Stimulated activated CD8-positive, alpha-beta memory T cell treated with anti-CD3 and anti-CD28 coated beads, Interleukin-4, amount 100 ng/mL, for 24 hours (primary cell): Measurements from ENCODE around the gene RHBDF2.
"Not testable (repeated sequence)": the region's sequence is repeated elsewhere in the genome, so short reads cannot be mapped to it uniquely, and the experiment has no call there.

Source experiments
- DNase-seq: peaks from one replicate; pipeline ENCODE4 v3.0.0-alpha.2; 2020; ENCODE audit warnings: low read depth

Gene RHBDF2

GRCh38 chr17:76524598-76525512, 23.6 kb upstream of the RHBDF2 start:
- no peak for DNase-seq

DNA sequence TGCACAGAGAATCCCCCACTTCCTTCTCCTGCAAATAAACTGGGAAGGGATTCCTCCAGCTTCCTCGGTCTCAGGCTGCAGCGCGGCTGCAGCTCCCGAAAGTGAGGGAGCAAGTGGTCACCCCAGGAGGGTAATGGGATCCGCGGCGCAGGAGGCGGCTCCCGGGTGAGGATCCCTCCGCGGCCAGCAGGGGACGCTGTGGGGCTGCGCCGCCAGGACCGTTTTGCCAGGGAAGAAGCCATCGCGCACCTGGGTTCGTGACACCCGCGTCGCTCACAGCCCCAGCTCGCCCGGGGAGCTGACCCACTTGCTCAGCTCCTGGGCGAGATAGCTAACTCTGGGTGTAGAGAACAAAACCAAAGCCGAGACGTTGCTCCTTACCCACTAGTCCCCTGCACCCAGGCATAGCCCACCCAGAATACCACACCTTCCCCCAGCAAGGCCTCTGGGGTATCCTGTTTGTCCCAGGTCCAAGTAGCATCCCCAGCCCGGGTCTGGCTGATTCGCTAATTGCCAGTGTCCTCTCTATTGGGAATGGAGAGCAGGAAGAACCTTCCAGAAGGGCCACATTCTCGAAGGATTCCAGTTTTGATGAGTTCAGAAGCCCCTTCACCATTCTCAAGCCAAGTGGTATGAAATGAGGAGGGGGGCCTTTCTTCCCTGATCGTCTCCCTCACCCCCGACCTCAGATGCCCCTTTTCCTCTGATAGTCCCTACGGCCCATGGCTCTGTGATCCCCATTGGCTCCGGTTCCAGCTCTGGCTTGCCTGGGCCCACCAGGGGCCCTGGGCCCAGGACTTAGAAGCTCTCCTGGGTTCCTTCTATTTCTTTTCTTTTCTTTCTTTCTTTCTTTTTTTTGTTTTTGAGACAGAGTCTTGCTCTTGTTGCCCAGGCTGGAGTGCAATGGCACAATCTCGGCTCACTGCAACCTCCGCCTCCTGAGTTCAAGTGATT, 22.1 kb upstream of the RHBDF2 start:
- DNase-seq: peak; percentile 66

- not testable (repeated sequence) for DNase-seq
These were observed 20.5 kb upstream of the RHBDF2 start for GRCh38 chr17:76521683-76522082.

DNA sequence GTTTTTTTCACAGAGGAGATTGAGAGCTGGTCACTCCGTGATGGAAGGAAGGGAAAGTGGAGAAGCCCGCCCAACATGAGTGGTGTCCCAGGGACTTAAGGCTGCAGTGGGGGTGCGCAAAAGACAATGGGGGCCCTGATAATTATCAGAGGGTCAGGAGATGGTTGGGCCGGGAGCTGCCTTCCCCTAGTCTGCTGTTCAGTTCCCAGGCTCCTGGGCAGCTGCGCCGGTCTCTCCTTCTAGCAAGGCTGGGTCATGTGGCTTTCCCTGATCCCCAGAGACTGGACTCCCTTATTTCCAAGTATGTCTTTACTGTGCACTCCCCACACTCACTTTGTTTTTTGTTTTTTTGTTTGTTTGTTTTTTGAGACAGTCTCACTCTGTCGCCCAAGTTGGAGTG, 20.0 kb upstream of the RHBDF2 start:
- DNase-seq: no peak

GRCh38 chr17:76519048-76519966, 18.1 kb upstream of the RHBDF2 start:
- DNase-seq: no peak

GRCh38 chr17:76517638-76518038, 16.4 kb upstream of the RHBDF2 start:
- DNase-seq: no peak

- peak; percentile 69 for DNase-seq
These were observed 14.2 kb upstream of the RHBDF2 start for GRCh38 chr17:76515274-76515949.

GRCh38 chr17:76514355-76514754, 13.1 kb upstream of the RHBDF2 start:
- not testable (repeated sequence) for DNase-seq

- DNase-seq: no peak
These were observed 12.1 kb upstream of the RHBDF2 start for GRCh38 chr17:76513306-76513692.

DNA sequence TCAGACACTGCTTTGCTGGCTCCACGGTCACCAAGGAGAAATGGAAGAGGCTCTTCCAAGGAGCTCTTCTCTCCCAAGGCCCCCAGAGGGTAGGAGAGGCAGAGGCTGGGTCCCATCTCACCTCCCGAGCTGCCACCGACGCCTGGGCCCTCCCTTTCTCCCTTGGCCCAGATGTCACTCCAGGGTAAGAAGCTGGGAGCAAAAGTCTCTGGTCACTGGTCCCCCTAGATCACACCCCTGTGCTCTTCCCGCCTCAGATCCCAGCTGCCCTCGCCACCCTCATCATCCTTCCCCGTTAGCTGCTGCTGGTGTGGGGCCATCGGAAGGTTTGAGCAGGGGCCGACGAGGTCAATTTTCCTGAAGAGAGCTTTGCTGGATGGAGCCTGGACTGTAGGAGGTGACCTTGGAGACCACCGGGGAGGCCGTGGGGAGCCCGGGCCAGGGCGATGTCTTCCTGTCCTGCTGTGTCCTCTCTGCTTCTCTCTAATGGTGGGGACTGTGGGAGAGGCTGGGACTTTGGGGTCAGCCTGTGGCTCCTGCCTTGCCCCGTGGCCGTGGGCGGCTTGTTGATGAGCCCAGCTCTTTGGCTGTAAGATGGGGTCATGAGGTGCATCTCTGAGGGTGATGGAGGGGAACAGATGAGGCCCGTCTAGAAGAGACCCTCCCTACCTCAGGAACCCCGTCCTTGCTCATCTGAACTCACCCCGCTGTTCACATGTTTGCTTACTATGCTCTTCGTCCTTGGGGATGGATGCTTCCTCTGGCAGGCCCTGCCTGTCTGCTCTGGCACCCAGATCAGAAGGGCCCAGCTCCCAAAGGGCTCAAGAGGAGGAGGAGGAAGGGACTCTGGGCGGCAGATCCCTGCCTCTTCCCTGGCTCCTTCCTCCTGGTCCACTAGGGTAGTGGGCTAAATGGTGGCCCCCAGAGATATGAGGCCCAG, 11.4 kb upstream of the RHBDF2 start:
- no peak for DNase-seq

DNA sequence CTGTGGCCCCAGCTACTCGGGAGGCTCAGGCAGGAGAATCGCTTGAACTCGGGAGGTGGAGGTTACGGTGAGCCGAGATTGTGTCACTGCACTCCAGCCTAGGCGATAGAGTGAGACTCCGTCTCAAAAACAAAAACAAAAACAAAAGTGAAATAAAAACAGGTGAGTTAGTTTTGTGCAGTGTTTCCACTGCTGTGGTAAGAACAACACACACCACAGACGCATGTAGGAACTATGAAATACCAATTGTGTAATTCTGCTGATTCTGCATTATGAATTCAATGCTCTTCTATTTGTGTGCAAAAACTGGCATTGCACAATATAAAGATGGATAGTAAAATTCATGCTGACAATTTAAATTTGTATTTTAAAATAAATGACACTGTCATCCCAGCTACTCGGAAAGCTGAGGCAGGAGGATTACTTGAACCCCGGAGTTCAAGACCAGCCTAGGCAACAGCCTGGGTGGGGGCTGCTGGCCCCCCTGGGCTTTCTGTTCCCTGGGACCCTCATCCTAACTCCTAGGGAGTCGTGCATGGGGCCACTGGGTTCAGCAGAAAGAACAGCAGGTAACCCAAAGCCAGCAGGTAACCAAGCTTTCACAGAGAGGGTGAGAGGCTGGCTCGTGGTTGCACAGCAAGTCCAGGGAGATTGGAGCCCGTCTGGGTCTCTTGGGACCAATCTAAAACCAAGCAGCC, 10.6 kb upstream of the RHBDF2 start:
- DNase-seq: no peak

GRCh38 chr17:76510831-76511244, 9.6 kb upstream of the RHBDF2 start:
- DNase-seq: no peak

DNA sequence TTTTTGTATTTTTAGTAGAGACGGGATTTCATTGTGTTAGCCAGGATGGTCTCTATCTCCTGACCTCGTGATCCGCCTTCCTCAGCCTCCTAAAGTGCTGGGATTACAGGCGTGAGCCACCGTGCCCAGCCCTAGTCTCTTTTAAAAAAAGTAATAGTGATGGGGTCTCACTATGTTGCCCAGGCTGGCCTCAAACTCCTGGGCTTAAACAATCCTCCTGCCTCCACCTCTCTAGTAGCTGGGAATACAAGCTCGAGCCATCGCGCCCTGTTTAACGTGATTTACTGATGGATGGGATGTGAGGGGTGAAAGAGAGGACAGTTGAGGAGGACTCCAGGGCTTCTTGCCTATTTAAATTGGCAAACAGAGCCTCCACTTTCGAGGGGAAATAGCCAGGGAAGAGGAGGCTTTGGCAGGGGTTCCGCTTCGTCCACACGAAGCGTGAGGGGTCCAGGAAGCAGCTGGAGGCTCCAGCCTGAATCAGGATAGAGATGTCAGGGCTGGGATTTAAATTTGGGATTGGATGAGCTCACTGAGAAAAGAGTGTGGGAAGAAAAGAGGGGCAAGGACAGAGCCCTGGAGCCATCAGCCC, 7.3 kb upstream of the RHBDF2 start:
- DNase-seq: not testable (repeated sequence)

GRCh38 chr17:76506408-76507345, 5.5 kb upstream of the RHBDF2 start:
- peak; percentile 82 for DNase-seq

- no peak for DNase-seq
These were observed 2.9 kb upstream of the RHBDF2 start for GRCh38 chr17:76504117-76504516.

GRCh38 chr17:76502341-76503211, 1.4 kb upstream of the RHBDF2 start:
- DNase-seq: no peak

DNA sequence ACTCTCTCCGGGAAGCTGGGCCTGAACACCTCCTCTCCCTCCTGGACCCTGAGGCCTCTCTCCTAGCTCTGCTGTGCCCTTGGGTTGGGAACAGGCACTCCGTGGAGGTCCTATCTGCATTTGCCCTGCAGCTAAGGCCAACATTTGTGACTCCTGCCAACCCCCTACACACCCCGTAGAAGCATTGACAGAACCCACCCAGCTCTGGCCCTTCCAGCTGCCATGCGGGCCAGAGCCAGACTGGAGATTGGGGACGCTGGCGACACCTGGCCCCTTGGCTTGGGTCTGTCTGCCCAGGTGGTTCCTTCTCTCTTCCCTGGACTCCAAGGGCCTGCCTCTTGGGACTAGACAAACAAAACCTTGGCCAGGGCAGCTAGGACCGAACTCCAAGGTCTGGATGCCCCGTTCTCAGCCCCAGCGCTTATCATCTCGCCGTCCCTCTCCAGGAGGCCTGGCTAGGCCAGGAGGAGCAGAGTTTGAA, 644 bp upstream of the RHBDF2 start:
- DNase-seq: no peak
